Mucosa of descending colon (tissue), 3 donors: ENCODE data around the gene CCDC6. TPM values are rescaled to one million over a fixed set of nuclear protein-coding genes. Genes with fewer than 3 reads are reported as not detected.
"Not testable (repeated sequence)": the region's sequence is repeated elsewhere in the genome, so short reads cannot be mapped to it uniquely, and the experiment has no call there.

ENCODE experiments used
- ATAC-seq: fragments of 200-7000 bp; cut with Tn5 transposase; one replicate; pipeline ENCODE4 v1.9.1; 2020; ENCODE audit warnings: mild to moderate bottlenecking, moderate library complexity
- DNase-seq, 3 donors: peaks; one replicate each; pipeline ENCODE4 v3.0.0-alpha.2; 2020
- H3K36me3 ChIP-seq: fragments of 200-600 bp; one replicate; pipeline ENCODE4 v1.8.0; 2021; ENCODE audit warnings: low read depth, mild to moderate bottlenecking
- H3K4me1 ChIP-seq: fragments of 200-600 bp; one replicate; pipeline ENCODE4 v1.8.0; 2021; ENCODE audit warnings: low read depth, mild to moderate bottlenecking
- H3K4me3 ChIP-seq: fragments of 200-600 bp; one replicate; pipeline ENCODE4 v1.8.0; 2021; ENCODE audit warnings: mild to moderate bottlenecking
- H3K9me3 ChIP-seq: fragments of 200-600 bp; one replicate; pipeline ENCODE4 v1.8.0; 2021; ENCODE audit warnings: mild to moderate bottlenecking
- CTCF ChIP-seq: fragments of 200-600 bp; IDR thresholded peaks from one replicate; pipeline ENCODE4 v1.8.0; 2022; ENCODE audit warnings: antibody characterized with exemption, mild to moderate bottlenecking
- intact Hi-C, 2 donors: fragments of 100-400 bp; cut with DNase I in 1 of 2; cut with micrococcal nuclease in 1 of 2; formaldehyde crosslinking; loops; one replicate each; pipeline versions ENCODE4 v1.11.0 to v1.11.1; 2022; cut with DNase I, micrococcal nuclease
- total RNA-seq, 3 donors: library from RNA; stranded (reverse); fragmentation: NEBNext Ultra II Directional in 2 of 3; extraction: Animal tissue kit (Norgen Biotek cat#: 25700) in 2 of 3; gene quantifications; one replicate each; pipeline versions ENCODE4 v1.2.1 to v1.2.4, GENCODE V29; 2021 to 2023
- donor health status: DM: no; HTN: no; CAD: no; lungs with moderate emphysema.
- donor health status: DM: no; HTN: no; CAD: no.
- donor health status: DM: no; HTN: yes; CAD: no.

The CCDC6 gene
- total RNA-seq, 3 donors from 2014 or later: 54.5 to 73.1 (median 62.7) TPM

GRCh38 chr10:59879363-59879913, 26.9 kb downstream of the CCDC6 start:
- DNase-seq: no peak
- Histone ChIP-seq H3K4me1 (peaks cover under 1% of the 10 kb centered on the region), H3K4me3 (no peak overlapping the region), H3K9me3 (no peaks in the 10 kb centered on the region), H3K36me3 (no peaks in the 10 kb centered on the region)
- TF ChIP-seq CTCF: no peak
- intact Hi-C loops: no loop called here
- ATAC-seq: peak; percentile 7

DNA sequence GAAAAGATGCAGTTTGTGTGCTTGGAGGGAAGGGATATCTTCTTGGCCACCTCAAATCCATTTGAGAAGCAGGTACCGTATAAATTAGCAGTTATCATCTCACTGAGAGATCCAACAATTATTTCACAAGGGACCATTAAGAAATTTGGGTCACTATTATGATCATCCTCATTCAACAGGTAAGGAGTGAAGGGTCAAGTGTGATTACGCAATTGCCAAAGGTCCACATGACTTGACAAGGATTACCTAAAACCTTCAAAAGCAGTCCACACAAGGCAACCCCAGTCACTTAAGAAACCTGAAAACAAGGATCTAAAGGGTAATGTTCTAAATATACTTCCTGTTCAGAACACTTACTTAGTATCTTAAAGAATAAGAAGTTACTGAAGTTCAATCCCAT, 27.4 kb downstream of the CCDC6 start:
- no peaks in the 10 kb centered on the region for H3K36me3 ChIP-seq
- no peak for TF ChIP-seq CTCF

GRCh38 chr10:59878289-59878688, 28.1 kb downstream of the CCDC6 start:
- no peak for ATAC-seq
- DNase-seq: no peak
- Histone ChIP-seq H3K4me3 (no peak overlapping the region), H3K9me3 (no peaks in the 10 kb centered on the region), H3K4me1 (peaks cover 9% of the 10 kb centered on the region), H3K36me3 (no peaks in the 10 kb centered on the region)
- TF ChIP-seq CTCF: no peak
- intact Hi-C loops: no loop called here

More for the DNA sequence above, 27.4 kb downstream of the CCDC6 start:
- no peaks in the 10 kb centered on the region for H3K9me3 ChIP-seq
- peaks cover 4% of the 10 kb centered on the region for H3K4me1 ChIP-seq
- intact Hi-C loops: no loop called here
- ATAC-seq: no peak
- H3K4me3 ChIP-seq: no peak overlapping the region
- no peak for DNase-seq

GRCh38 chr10:59877191-59877671, 29.1 kb downstream of the CCDC6 start:
- Histone ChIP-seq H3K9me3 (no peaks in the 10 kb centered on the region), H3K36me3 (no peaks in the 10 kb centered on the region), H3K4me1 (peaks cover 20% of the 10 kb centered on the region), H3K4me3 (no peak overlapping the region)
- no peak for TF ChIP-seq CTCF
- DNase-seq: no peak
- intact Hi-C loops: no loop called here
- ATAC-seq: no peak

GRCh38 chr10:59876695-59877094, 29.7 kb downstream of the CCDC6 start:
- DNase-seq (no peak), ATAC-seq (no peak)
- intact Hi-C loops: no loop called here
- Histone ChIP-seq H3K9me3 (no peaks in the 10 kb centered on the region), H3K4me1 (peaks cover 24% of the 10 kb centered on the region), H3K36me3 (no peaks in the 10 kb centered on the region), H3K4me3 (no peak overlapping the region)
- no peak for TF ChIP-seq CTCF

GRCh38 chr10:59876208-59876607, 30.1 kb downstream of the CCDC6 start:
- intact Hi-C loops, H3K36me3 ChIP-seq, H3K9me3 ChIP-seq, DNase-seq, H3K4me3 ChIP-seq, ATAC-seq: not testable (repeated sequence)
- H3K4me1 ChIP-seq: peaks cover 24% of the 10 kb centered on the region
